Kidney tubule cell (primary cell): ENCODE data around the gene BFSP1.
A peak's percentile ranks its signal among the peaks of the same experiment; 100 is the strongest.

ENCODE experiments used
- DNase-seq: peaks from one replicate; pipeline ENCODE4 v3.0.0-alpha.2; 2018; ENCODE audit warnings: low spot score

Gene BFSP1

GRCh38 chr20:17530716-17531664, at the start of gene BFSP1:
TSS of gene BFSP1 (minus strand) at chr20:17531379. CDS start at chr20:17531329, 50 bp downstream.
- DNase-seq, result peak; percentile 64

GRCh38 chr20:17580895-17581294, 49.7 kb upstream of the BFSP1 start:
- peak; percentile 55 for DNase-seq

GRCh38 chr20:17579369-17580039, 48.3 kb upstream of the BFSP1 start:
- peak; percentile 58 for DNase-seq

GRCh38 chr20:17576215-17576614, 45.0 kb upstream of the BFSP1 start:
- DNase-seq, result no peak

- DNase-seq, result no peak
Observed at GRCh38 chr20:17573463-17573862, 42.3 kb upstream of the BFSP1 start.

GRCh38 chr20:17572034-17572638, 41.0 kb upstream of the BFSP1 start:
- peak; percentile 28 for DNase-seq

GRCh38 chr20:17571153-17571527, 40.0 kb upstream of the BFSP1 start:
- peak; percentile 11 for DNase-seq

- DNase-seq, result peak; percentile 55
Observed at GRCh38 chr20:17570347-17571152, 39.4 kb upstream of the BFSP1 start.

- DNase-seq, result peak; percentile 95
Observed at GRCh38 chr20:17569616-17570346, 38.6 kb upstream of the BFSP1 start, which contains the start of gene DSTN. TSS of gene DSTN (plus strand) at chr20:17570075. CDS start at chr20:17570209, 134 bp downstream.

- peak; percentile 98 for DNase-seq
Observed at GRCh38 chr20:17568972-17569521, 37.9 kb upstream of the BFSP1 start.

- DNase-seq, result no peak
Observed at GRCh38 chr20:17568045-17568788, 37.0 kb upstream of the BFSP1 start.

GRCh38 chr20:17566345-17566744, 35.2 kb upstream of the BFSP1 start:
- no peak for DNase-seq

GRCh38 chr20:17565169-17565845, 34.1 kb upstream of the BFSP1 start:
- peak; percentile 46 for DNase-seq

GRCh38 chr20:17562804-17563305, 31.7 kb upstream of the BFSP1 start:
- DNase-seq, result peak; percentile 66

- DNase-seq, result no peak
Observed at GRCh38 chr20:17560344-17561074, 29.3 kb upstream of the BFSP1 start.

- DNase-seq, result no peak
Observed at GRCh38 chr20:17559338-17559737, 28.2 kb upstream of the BFSP1 start.

GRCh38 chr20:17558941-17559304, 27.7 kb upstream of the BFSP1 start:
- DNase-seq, result no peak

- peak; percentile 88 for DNase-seq
Observed at GRCh38 chr20:17558154-17558940, 27.2 kb upstream of the BFSP1 start.
